H9 (cell line): Measurements from ENCODE around the gene RABIF. TPM values are rescaled to one million over a fixed set of nuclear protein-coding genes. Genes with fewer than 3 reads are reported as not detected.

Source experiments
- DNase-seq: peaks from one replicate; pipeline ENCODE4 v3.0.0-alpha.2; 2017
- H2AFZ ChIP-seq: one replicate; pipeline ENCODE4 v1.6.1; 2013; ENCODE audit warnings: mild to moderate bottlenecking, low read length, control low read depth, moderate library complexity
- H2AK5ac ChIP-seq: 2 replicates; pipeline ENCODE4 v1.6.1; 2013; ENCODE audit warnings: low read length, control low read depth, mixed read lengths; ENCODE audit not compliant: insufficient read length
- H2BK120ac ChIP-seq: one replicate; pipeline ENCODE4 v1.6.1; 2013; ENCODE audit warnings: low read depth, mild to moderate bottlenecking, low read length, control low read depth, inconsistent platforms; ENCODE audit not compliant: poor library complexity, severe bottlenecking
- H2BK12ac ChIP-seq: 2 replicates; pipeline ENCODE4 v1.6.1; 2013; ENCODE audit warnings: low read length, control low read depth, mixed read lengths, low read depth; ENCODE audit not compliant: insufficient read length
- H2BK15ac ChIP-seq: 2 replicates; pipeline ENCODE4 v1.6.1; 2013; ENCODE audit warnings: low read depth, low read length, control low read depth
- H2BK20ac ChIP-seq: one replicate; pipeline ENCODE4 v1.6.1; 2013; ENCODE audit warnings: low read depth, mild to moderate bottlenecking, low read length, control low read depth, inconsistent platforms; ENCODE audit not compliant: poor library complexity, severe bottlenecking
- H2BK5ac ChIP-seq: 2 replicates; pipeline ENCODE4 v1.6.1; 2013; ENCODE audit warnings: low read length, control low read depth, mixed read lengths; ENCODE audit not compliant: insufficient read length
- H3K14ac ChIP-seq: 2 replicates; pipeline ENCODE4 v1.6.1; 2013; ENCODE audit warnings: low read length, control low read depth; ENCODE audit not compliant: insufficient read depth
- H3K18ac ChIP-seq: 2 replicates; pipeline ENCODE4 v1.6.1; 2013; ENCODE audit warnings: low read depth, mild to moderate bottlenecking, mixed read lengths, low read length, control low read depth; ENCODE audit not compliant: insufficient read length
- H3K23ac ChIP-seq: 2 replicates; pipeline ENCODE4 v1.6.1; 2013; ENCODE audit warnings: low read length, control low read depth, mixed read lengths, low read depth; ENCODE audit not compliant: insufficient read length
- H3K23me2 ChIP-seq: 2 replicates; pipeline ENCODE4 v1.6.1; 2013; ENCODE audit warnings: low read depth, mild to moderate bottlenecking, mixed read lengths, low read length, control low read depth; ENCODE audit not compliant: insufficient read length, poor library complexity, severe bottlenecking
- H3K27ac ChIP-seq: 2 replicates; pipeline ENCODE4 v1.5.1; 2013; ENCODE audit warnings: low read length, control low read depth, mixed read lengths, low read depth; ENCODE audit not compliant: insufficient read length
- H3K27me3 ChIP-seq: 2 replicates; pipeline ENCODE4 v1.6.1; 2013; ENCODE audit warnings: low read length, control low read depth, inconsistent platforms; ENCODE audit not compliant: insufficient read depth
- H3K4ac ChIP-seq: 2 replicates; pipeline ENCODE4 v1.6.1; 2013; ENCODE audit warnings: low read depth, mild to moderate bottlenecking, control low read depth, inconsistent platforms, low read length, moderate library complexity
- H3K4me1 ChIP-seq: 2 replicates; pipeline ENCODE4 v1.6.1; 2013; ENCODE audit warnings: low read length, control low read depth, inconsistent platforms; ENCODE audit not compliant: insufficient read depth
- H3K4me2 ChIP-seq: 2 replicates; pipeline ENCODE4 v1.6.1; 2013; ENCODE audit warnings: low read length, control low read depth, mixed read lengths; ENCODE audit not compliant: insufficient read length, insufficient read depth
- H3K56ac ChIP-seq: 2 replicates; pipeline ENCODE4 v1.6.1; 2013; ENCODE audit warnings: low read depth, mild to moderate bottlenecking, mixed read lengths, low read length, control low read depth; ENCODE audit not compliant: insufficient read length
- H3K79me1 ChIP-seq: 2 replicates; pipeline ENCODE4 v1.6.1; 2013; ENCODE audit warnings: low read depth, mild to moderate bottlenecking, moderate library complexity, low read length, control low read depth, inconsistent platforms; ENCODE audit not compliant: insufficient read depth, poor library complexity, severe bottlenecking
- H3K79me2 ChIP-seq: 2 replicates; pipeline ENCODE4 v1.6.1; 2013; ENCODE audit warnings: low read length, control low read depth, inconsistent platforms; ENCODE audit not compliant: insufficient read depth
- H3K9ac ChIP-seq: 2 replicates; pipeline ENCODE4 v1.6.1; 2013; ENCODE audit warnings: low read length, control low read depth, mixed read lengths; ENCODE audit not compliant: insufficient read length; ENCODE audit errors: extremely low read depth
- H3K9me3 ChIP-seq: one replicate; pipeline ENCODE4 v1.6.1; 2013; ENCODE audit warnings: low read depth, low read length, inconsistent platforms; ENCODE audit not compliant: control insufficient read depth
- H3T11ph ChIP-seq: one replicate; pipeline ENCODE4 v1.6.1; 2013; ENCODE audit warnings: mild to moderate bottlenecking, low read length, control low read depth, inconsistent platforms
- H4K20me1 ChIP-seq: one replicate; pipeline ENCODE4 v1.6.1; 2013; ENCODE audit not compliant: control insufficient read depth, insufficient read length, insufficient read depth
- H4K5ac ChIP-seq: 2 replicates; pipeline ENCODE4 v1.6.1; 2013; ENCODE audit warnings: low read depth, mild to moderate bottlenecking, mixed read lengths, low read length, control low read depth; ENCODE audit not compliant: insufficient read length
- H4K8ac ChIP-seq: replicated peaks from 2 replicates; pipeline ENCODE4 v1.6.1; 2013; ENCODE audit warnings: low read length, control low read depth, mixed read lengths, low read depth; ENCODE audit not compliant: insufficient read length
- H4K91ac ChIP-seq: 2 replicates; pipeline ENCODE4 v1.6.1; 2013; ENCODE audit warnings: low read depth, mild to moderate bottlenecking, moderate library complexity, mixed read lengths, low read length, control low read depth; ENCODE audit not compliant: insufficient read length
- H3K27ac Mint-ChIP-seq, 3 experiments: 2 replicates in 2 of 3; 3 replicates in 1 of 3; pipeline ENCODE4 v1.8.0; 2020 to 2021; ENCODE audit warnings: mixed read lengths in 3 of 3, mild to moderate bottlenecking in 1 of 3, moderate library complexity in 1 of 3
- H3K27me3 Mint-ChIP-seq: 2 replicates; pipeline ENCODE4 v1.8.0; 2021; ENCODE audit warnings: low read depth, mild to moderate bottlenecking, moderate library complexity, mixed read lengths
- H3K36me3 Mint-ChIP-seq, 3 experiments: 2 replicates in 2 of 3; 3 replicates in 1 of 3; pipeline ENCODE4 v1.8.0; 2020 to 2021; ENCODE audit warnings: low read depth in 3 of 3, mixed read lengths in 3 of 3; ENCODE audit not compliant: insufficient read depth in 1 of 3
- H3K4me1 Mint-ChIP-seq, 2 experiments: 2 replicates each; pipeline ENCODE4 v1.8.0; 2020; ENCODE audit warnings: mixed read lengths in 2 of 2
- H3K4me3 Mint-ChIP-seq, 2 experiments: 2 replicates in 1 of 2; 3 replicates in 1 of 2; pipeline ENCODE4 v1.8.0; 2020 to 2021; ENCODE audit warnings: mild to moderate bottlenecking in 2 of 2, mixed read lengths in 2 of 2, moderate library complexity in 1 of 2
- H3K9me3 Mint-ChIP-seq, 2 experiments: 2 replicates in 1 of 2; 3 replicates in 1 of 2; pipeline ENCODE4 v1.8.0; 2020; ENCODE audit warnings: mild to moderate bottlenecking in 2 of 2, mixed read lengths in 2 of 2, moderate library complexity in 1 of 2
- total RNA-seq: library from RNA; stranded (reverse); gene quantifications from 2 replicates; pipeline ENCODE4 v1.2.1, GENCODE V29; 2021
- TF ChIP-seq, protein P1 (sequence below): fragments of 200-600 bp; sonication (generic); conservative IDR thresholded peaks from 3 replicates; pipeline ENCODE4 v1.8.0; 2021; ENCODE audit warnings: antibody characterized with exemption, mild to moderate bottlenecking

RABIF gene
- total RNA-seq, 1 experiment from 2014 or later: 8.3 TPM

DNA sequence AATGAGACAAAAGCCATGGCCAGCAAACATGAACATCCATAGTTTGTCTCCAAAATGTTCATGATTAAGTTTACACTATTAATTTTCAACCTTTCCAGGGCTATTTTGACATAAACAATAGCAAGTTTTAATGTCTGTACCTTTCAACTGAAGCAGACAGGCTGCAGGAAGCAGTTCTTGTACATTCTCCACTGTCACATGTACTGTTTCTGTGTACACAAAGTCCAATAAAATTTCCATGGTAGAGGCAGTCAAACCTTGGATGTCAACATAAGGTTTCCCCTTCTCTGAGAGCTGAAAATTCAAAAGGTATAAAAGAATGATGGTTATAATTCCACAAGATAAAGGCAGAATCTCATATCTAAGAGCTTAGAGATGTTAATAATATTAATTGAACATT is 30.7 kb upstream of the RABIF start:
- no peak overlapping the region for H3K23ac ChIP-seq
- no peak overlapping the region for H2AK5ac ChIP-seq
- Mint-ChIP-seq H3K27me3 (no peaks in the 10 kb centered on the region), H3K27ac (no peak overlapping the region), H3K9me3 (no peaks in the 10 kb centered on the region), H3K4me3 (no peak overlapping the region), H3K36me3 (peaks cover 7 to 52% (median 45%) of the 10 kb centered on the region in 3 experiments; a peak in 6 of 7 replicates), H3K4me1 (no peaks in the 10 kb centered on the region)
- H4K91ac ChIP-seq: no peak overlapping the region
- H4K8ac ChIP-seq: no peak overlapping the region
- no peak overlapping the region for H3K4ac ChIP-seq
- H4K20me1 ChIP-seq: no peaks in the 10 kb centered on the region
- no peak overlapping the region for H3K4me2 ChIP-seq
- no peak overlapping the region for H2BK15ac ChIP-seq
- DNase-seq: no peak
- H3K56ac ChIP-seq: no peak overlapping the region
- no peaks in the 10 kb centered on the region for H3K79me2 ChIP-seq
- no peaks in the 10 kb centered on the region for H3K23me2 ChIP-seq
- H3K79me1 ChIP-seq: no peaks in the 10 kb centered on the region
- H3K4me1 ChIP-seq: no peaks in the 10 kb centered on the region
- no peaks in the 10 kb centered on the region for H3K9me3 ChIP-seq
- H2BK20ac ChIP-seq: no peak overlapping the region
- no peak overlapping the region for H3K27ac ChIP-seq
- H2BK12ac ChIP-seq: no peak overlapping the region
- TF ChIP-seq, protein P1, sequence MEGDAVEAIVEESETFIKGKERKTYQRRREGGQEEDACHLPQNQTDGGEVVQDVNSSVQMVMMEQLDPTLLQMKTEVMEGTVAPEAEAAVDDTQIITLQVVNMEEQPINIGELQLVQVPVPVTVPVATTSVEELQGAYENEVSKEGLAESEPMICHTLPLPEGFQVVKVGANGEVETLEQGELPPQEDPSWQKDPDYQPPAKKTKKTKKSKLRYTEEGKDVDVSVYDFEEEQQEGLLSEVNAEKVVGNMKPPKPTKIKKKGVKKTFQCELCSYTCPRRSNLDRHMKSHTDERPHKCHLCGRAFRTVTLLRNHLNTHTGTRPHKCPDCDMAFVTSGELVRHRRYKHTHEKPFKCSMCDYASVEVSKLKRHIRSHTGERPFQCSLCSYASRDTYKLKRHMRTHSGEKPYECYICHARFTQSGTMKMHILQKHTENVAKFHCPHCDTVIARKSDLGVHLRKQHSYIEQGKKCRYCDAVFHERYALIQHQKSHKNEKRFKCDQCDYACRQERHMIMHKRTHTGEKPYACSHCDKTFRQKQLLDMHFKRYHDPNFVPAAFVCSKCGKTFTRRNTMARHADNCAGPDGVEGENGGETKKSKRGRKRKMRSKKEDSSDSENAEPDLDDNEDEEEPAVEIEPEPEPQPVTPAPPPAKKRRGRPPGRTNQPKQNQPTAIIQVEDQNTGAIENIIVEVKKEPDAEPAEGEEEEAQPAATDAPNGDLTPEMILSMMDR: no peak
- H3K27me3 ChIP-seq: no peaks in the 10 kb centered on the region
- no peak overlapping the region for H3K9ac ChIP-seq
- H4K5ac ChIP-seq: no peak overlapping the region
- H3T11ph ChIP-seq: no peak overlapping the region
- H2AFZ ChIP-seq: no peak overlapping the region
- no peak overlapping the region for H2BK120ac ChIP-seq
- no peak overlapping the region for H3K14ac ChIP-seq
- H3K18ac ChIP-seq: no peak overlapping the region
- H2BK5ac ChIP-seq: no peak overlapping the region
